GM19372 (cell line): ENCODE measurements around the gene VAT1.
A peak's percentile ranks its signal among the peaks of the same experiment; 100 is the strongest.
"Not testable (repeated sequence)": the region's sequence is repeated elsewhere in the genome, so short reads cannot be mapped to it uniquely, and the experiment has no call there.

ENCODE experiments used
- ATAC-seq: cut with Tn5 transposase; IDR thresholded peaks from one replicate; pipeline ENCODE4 v1.9.1; 2021; ENCODE audit warnings: mild to moderate bottlenecking, low read depth, moderate library complexity; ENCODE audit not compliant: unreplicated experiment

Gene VAT1

DNA sequence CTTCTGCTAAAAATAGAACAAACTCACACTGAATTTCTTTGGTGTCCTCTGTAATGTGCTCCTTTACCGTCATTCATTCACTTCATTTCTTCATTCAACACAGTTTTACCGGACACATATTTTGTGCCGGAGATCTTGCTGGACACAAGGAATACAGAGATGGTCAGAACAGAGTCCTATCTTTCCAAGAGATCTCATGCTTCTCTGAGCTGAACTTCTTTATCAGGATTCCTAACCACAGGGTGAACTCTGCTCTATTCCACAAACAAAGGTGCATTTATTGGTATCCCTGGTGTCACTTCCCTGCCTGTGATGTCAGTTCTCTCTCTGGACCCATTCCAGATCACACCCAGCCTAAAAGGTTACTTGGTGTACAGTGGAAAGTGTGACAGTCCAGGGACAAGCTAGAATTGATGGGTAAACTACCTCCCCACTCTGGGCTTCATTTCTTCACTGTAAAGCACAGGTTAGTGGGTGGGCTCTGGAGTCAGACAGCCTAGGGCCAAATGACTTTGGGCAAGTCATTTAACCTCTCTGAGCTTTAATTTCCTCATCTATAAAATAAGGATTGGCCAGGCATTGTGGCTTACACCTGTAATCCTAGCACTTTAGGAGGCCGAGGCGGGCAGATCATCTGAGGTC, 11.4 kb downstream of the VAT1 start:
- no peak for ATAC-seq

DNA sequence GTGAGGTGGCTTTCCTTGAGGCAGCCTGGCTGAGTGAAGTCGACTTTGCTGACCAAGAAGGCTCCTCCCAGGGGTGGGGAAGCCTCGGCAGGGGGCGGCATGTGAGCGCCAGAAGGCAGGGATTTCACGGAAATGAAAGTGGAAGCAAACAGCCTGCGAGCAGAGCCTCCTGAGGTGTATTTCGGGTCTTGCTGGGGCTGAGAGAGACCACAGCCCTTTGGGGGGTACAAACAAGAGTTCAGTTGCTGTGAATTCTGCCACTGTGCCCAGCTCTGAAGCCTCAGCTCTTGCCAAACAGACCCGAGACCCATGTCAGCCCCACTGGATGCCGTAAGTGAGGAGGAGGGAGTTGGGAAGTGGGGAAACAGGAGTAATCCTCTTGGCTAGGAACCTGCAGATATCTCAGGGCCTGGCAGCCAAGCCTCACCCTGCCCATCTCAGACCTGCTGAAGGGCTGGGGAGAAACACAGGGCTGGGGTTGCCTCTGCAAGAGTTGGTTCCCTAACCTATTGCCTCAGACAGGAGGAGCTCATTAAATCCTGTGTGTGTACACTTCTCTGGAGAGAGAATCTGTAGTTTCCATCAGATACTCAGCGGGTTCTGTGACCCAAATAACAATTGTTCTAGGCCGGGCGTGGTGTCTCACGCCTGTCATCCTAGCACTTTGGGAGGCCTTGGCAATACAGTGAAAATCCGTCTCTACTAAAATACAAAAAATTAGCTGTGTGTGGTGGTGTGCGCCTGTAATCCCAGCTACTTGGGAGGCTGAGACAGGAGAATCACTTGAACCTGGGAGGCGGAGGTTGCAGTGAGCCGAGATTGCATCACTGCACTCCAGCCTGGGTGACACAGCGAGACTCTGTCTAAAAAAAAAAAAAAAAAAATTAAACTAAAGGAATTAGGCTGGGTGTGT, 15.3 kb downstream of the VAT1 start, which contains the start of gene IFI35:
Gene IFI35 (plus strand): TSS at position 146 of the 913 bp plus-strand sequence. CDS start 164 bp downstream, at position 310.
- no peak for ATAC-seq

DNA sequence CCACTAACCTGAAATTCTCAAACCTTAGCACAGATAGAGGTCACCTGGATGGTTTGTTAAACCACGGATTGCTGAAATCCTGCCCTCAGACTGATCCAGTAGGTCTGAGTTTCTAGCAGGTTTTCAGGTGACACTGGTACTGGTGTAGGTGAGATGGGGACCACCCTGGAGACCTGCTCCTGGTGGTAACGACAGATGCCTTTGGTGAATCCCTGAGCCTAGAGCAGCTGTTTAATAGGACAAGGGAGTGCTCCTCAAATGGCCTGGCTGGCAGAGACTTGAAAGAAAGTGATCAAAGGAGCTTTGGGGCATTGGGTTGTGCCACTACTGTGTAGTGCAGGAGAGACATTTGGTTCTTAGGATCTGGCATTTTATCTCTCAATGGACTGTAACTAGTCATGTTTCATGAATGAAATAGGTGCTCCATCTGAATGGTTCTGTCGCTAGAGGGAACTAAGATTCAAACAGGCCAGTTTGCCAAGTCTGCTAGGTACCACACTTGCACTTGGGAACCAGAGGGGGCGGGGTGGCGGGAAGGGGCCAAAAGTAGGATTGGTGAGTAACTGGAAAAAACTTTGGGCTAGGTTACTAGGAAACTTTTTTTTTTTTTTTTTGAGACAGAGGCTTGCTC, 18.5 kb downstream of the VAT1 start:
- ATAC-seq = no peak

DNA sequence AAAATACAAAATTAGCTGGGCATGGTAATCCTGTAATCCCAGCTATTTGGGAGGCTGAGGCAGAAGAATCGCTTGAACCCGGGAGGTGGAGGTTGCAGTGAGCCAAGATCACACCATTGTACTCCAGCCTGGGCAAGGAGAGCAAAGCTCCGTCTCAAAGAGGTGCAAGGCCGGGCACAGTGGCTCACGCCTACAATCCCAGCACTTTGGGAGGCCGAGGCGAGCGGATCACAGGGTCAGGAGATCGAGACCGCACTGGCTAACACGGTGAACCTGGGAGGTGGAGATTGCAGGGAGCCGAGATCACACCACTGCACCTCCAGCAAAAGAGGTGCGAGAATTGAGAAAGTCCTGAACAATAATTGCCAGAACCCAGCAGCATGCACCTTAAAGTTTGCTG, 21.3 kb downstream of the VAT1 start:
- not testable (repeated sequence) for ATAC-seq

DNA sequence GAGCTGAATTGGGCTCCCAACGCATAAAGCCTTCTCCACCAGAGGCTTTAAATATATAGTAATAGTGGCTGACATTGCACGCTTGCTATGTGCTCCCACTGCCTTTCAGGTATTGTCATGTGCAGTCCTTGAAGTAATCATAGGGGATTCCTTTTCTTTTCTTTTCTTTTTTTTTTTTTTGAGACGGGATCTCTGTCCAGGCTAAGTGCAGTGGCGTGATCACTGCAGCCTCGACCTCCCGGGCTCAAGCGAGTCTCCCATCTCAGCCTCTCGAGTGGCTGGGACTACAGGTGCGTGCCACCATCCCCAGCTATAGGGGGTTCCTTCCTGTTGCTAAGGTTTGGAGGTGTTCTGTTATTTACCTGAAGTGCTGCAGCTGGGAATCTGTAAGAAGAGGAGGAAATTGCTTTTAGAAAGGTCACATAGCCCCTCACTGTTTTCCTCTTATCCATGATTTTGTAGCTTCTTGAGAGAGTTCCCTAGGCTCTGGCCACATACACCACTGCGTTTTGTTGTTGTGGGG, 23.1 kb downstream of the VAT1 start:
- no peak for ATAC-seq

DNA sequence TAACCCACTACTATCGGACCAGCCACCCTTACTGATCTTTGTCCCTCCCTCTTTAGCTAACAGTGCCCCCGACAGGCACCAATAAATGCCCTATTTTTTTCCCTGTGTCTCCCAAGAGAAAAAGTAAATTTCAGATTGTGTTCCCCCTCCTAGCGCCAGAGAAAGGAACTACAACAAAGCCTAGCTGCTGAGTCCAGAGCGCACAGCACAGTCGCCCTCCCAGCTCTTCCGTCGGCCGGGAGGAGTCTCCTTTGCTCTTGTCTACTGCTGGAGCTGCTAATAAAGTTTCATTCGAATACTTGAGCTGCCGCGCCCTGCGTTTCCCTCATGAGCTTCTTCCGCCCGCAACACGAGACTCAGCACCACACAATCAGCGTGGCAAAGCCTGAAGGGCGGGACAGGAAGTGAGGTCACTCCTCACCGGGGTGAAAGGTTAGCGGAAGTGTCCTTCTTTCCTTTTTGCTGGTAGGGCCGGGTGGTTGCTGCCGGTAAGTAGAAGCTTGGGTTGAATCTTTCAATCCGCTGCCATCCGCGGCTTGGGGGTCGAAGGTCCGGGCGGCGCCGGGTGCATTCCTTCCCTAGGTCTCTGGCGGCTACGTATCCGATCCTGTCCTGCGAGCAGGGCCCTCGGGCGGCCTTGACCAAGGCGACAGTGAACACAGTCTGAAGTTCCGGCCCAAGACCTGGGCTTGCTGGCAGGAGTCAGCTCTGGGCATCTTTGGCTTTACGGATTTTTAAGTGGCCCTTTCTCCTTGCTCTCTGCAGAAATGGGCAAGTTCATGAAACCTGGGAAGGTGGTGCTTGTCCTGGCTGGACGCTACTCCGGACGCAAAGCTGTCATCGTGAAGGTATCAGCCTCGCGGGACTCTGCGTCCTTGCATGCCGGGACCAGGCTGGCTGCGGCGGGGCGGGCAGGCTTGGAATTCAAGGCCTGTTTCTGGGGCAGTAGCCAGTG, 23.9 kb downstream of the VAT1 start, which contains the start of gene RPL27:
Gene RPL27 (plus strand): TSS at position 436 of the 955 bp plus-strand sequence. CDS start 332 bp downstream, at position 768.
- peak; percentile 90 for ATAC-seq

DNA sequence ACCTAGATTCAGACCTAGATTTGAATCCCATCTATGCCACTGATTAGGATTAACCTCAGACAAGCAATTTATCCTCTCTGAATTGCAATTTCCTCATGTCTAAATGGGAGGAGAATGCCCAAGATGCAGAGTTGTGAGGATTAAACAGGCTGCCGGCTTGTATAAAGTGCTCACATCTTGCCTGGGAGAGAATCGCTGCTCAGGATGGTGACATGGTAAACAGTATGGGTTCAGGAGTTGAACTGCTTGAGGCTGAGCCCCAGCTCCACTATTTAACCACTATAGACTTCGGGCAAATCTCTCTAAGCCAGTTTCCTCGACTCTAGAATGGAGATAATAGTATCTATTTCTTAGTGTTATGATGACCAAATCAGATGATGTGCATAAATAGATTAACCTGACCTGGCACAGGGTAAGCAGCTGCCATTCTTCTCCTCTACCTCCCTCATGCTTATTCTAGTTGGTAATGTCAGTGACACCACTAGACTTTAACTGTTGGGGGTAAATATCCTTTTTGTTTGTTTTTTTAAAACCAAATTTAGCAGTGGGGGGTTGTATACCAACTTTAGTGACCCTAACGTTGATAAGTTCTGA, 24.7 kb downstream of the VAT1 start:
- no peak for ATAC-seq

DNA sequence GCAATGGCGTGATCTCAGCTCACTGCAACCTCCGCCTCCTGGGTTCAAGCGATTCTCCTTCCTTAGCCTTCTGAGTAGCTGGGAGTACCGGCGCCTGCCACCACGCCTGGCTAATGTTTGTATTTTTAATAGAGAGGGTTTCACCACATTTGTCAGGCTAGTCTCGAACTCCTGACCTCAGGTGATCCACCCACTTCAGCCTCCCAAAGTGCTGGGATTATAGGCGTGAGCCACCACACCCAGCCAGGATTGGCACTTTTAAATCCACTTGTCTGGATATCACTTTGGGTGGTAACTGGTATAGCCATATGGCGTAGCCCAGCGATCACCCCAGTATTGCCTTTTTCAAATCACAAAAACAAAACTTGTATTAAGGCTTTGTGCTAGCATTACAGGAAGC, 28.3 kb downstream of the VAT1 start:
- not testable (repeated sequence) for ATAC-seq

DNA sequence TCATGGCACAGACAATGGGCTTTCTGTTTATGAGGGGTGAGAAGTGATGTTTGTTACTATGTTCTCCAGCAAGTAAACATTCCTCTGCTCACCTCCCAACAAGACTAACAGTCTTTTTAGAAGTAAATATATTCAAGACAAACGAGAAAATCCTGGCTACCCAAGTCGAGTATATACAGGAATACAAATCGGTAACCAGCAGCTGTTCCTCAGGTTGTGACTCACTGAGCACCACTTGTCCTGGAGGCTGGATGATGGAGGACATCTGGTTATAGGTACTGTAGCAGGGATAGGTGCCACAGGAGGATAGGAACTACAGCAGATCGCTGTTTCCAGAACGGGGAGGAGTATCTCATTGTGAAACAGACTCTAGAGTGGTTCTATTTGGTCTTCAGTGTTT, 29.3 kb downstream of the VAT1 start:
- no peak for ATAC-seq

DNA sequence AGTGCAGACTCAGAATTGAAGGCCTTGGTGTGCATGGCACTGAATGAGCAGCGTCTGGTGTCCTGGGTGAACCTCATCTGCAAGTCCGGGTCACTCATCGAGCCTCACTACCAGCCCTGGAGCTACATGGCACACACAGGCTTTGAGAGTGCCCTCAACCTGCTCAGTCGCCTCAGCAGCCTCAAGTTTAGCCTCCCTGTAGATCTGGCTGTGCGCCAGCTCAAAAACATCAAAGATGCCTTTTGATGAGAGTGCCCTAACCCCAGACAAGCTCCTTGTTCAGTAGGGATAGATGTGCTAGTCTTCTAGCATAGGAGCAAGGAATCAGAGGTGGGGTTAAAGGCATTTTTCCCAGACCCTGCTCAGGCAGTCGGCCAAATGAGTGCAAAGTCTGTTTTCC, 30.7 kb downstream of the VAT1 start:
- ATAC-seq = no peak

DNA sequence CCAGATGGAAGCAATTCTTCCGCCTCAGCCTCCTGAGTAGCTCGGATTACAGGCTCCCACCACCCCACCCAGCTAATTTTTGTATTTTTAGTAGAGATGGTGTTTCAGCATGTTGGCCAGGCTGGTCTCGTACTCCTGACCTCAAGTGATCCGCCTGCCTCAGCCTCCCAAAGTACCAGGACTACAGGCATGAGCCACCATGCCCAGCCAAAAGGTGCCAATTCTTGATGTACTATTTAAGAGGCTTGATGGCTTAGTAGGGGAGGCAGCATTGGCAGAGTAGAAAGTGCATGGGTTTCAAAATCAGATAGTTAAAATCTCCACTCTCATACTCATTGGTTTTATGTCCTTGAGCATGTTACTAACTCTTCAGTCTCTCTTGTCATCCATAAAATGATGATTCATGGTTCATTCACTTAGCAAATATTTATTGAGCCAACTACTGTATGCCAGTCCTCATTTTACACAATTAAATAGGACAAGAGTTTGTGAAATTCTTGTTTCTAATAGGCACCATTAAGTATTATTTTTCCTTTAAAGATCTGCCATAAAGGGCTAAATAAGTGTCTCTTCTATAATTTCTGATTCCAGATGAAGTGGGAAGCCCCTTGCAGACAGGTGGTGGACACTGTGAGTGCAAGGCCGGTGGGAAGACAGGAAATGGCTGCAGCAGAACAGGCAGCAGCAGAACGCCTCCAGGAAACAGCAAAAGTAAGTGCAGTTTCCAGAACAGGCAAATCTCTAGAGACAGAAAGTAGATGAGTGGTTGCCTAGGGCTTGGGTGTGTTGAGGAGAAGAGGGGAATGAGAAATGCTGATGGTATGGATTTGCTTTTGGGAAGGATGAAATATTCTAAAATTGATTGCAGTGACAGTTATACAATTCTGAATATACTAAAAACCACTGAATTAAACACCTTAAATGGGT, 32.2 kb downstream of the VAT1 start:
- ATAC-seq = no peak

DNA sequence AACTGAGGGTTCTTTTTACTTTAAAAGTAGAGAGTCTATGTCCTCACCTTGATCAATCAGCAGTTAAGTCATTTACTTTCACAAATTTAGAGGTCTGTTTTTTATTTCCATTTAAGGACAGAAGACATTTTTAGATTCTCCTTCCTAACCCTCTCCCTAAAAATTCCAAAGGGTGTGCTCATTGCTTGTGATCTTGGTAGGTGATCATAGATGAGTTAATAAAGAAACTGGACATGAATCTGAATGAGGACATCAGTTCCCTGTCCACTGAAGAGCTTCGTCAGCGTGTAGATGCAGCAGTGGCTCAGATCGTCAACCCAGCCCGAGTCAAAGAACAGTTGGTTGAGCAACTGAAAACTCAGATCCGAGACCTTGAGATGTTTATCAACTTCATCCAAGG, 33.0 kb downstream of the VAT1 start:
- no peak for ATAC-seq

DNA sequence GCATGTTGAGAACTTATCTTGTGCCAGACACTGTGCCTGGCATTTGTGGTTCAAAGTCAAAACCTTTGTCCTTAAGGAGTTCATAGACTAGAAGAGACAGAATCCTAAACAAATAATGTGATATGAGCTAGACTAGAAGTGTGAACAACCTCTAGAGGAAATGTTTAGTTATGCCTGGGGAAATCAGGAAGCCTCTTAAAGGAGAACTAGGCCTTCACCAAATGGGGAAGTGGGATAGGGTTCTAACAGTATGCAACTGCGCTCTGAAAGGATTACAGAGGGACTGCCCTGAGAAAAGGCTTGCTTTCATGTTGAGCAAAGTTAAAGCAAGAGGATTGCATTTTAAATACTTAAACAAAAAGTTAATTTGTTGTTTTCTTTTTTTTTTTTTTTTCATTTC, 37.0 kb downstream of the VAT1 start:
- ATAC-seq = no peak

DNA sequence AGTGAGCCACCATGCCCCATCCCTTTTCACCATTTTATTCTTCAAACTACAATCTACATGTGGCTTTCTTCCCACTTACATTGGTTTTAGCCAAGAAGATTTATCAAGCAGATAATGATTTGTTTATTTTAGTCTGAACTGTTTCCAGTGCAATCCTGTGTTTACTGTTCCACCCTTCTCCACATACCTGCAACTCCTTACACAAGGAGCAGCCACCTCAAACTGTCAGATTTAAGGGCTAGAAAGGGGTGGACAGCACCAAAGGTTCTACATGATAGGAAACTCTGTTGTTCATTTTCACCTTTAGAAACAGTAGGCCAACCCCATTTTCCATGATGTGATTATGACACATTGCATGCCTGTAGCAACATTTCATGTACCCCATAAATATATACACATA, 39.9 kb downstream of the VAT1 start:
- no peak for ATAC-seq

DNA sequence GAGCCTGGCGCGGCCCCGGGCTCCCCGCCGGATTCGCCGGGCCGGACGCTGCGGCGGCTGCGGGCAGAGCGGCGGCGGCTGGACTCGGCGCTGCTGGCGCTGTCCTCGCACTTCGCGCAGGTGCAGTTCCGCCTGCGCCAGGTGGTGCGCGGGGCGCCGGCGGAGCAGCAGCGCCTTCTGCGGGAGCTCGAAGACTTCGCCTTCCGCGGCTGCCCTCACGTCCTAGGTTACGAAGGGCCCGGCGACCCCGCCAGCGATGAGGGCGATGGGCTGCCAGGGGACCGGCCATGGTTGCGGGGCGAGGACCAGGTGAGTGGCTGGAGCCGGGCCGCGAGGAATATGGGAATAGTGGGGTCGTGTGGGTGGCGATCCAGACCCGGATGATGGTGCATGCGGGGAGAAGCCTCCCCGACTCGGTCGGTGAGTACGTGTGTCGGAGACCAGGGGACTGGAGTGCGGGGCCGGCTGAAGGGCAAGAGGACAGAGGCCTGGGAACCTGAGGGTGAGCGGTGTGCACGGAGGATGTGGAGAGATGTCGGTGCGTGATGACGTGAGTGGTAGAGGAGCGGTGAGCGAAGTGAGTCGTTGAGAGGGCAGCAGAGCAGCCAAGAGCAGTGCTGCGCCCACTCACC, 41.3 kb downstream of the VAT1 start:
- ATAC-seq = peak; percentile 49

DNA sequence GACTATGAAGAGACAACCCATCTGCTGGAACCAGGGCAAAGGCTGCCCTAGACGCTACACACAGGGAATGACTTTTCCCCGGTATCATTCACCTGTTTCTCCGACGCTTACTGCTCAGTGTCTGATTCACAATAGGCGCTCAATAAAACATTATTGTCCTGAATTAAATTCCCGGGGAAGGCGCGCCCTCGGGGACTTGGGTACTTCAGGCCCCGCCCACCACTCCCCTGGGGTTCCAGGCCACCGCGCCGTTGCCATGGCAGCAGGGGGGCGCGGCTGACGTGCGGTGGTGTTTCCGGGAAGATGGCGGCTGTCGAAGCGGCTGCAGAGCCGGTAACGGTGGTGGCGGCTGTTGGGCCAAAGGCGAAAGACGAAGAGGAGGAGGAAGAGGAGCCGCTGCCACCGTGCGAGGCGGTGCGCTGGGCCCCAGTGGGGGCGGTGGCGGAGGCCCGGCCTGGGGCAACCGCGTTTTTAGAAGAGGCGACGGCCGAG, 41.9 kb downstream of the VAT1 start, which contains the start of gene RUNDC1:
Gene RUNDC1 (plus strand): TSS at position 292 of the 492 bp plus-strand sequence. CDS start 12 bp downstream, at position 304.
- ATAC-seq = peak; percentile 71

DNA sequence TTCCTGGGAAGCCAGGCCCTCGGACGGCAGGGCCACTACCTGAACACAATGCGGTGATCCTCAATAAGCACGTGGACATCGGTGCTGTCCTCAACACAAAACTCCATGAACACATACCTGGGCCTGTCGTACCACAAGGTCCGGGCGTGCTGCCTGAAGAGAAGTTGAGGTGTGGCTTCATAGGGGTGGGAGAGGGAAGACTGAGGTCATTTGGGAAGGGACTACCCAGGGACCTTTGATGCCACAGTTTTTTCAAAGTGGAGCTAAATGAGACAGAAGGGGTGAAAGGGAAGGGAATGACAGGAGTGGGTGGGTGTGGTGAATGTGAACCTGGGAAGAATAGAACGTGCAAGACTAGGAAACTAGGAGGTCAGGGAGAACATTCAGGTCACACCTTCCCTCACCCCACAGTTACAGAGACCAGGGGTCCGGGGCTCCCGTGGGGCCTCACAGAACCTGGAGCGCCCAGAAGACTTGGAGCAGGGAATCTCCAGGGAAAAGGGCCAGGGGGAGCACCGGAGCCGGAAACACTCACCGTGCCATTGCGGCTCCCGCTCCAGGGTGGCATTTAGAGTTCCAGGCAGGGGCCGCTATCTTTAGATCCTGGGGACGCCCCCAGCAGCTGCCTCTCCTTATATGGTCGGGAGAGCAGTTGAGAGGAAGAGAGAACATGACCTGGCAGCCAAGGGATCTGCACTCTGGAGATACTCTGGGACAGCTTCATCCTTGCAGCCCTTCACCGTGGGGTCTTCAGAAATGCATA, 42.5 kb downstream of the VAT1 start, which contains the start of gene PTGES3L:
Gene PTGES3L (minus strand): TSS at position 570 of the 763 bp plus-strand sequence. CDS start 27 bp downstream, at position 543.
- peak; percentile 19 for ATAC-seq
